Stimulated activated CD8-positive, alpha-beta memory T cell treated with anti-CD3 and anti-CD28 coated beads, Interleukin-15, amount 100 ng/mL, for 24 hours (primary cell): Measurements from ENCODE around the gene FRRS1.
"Not testable (repeated sequence)": the region's sequence is repeated elsewhere in the genome, so short reads cannot be mapped to it uniquely, and the experiment has no call there.

Experiments used
- DNase-seq: peaks from one replicate; pipeline ENCODE4 v3.0.0-alpha.2; 2020; ENCODE audit warnings: low read depth

Gene FRRS1, protein sequence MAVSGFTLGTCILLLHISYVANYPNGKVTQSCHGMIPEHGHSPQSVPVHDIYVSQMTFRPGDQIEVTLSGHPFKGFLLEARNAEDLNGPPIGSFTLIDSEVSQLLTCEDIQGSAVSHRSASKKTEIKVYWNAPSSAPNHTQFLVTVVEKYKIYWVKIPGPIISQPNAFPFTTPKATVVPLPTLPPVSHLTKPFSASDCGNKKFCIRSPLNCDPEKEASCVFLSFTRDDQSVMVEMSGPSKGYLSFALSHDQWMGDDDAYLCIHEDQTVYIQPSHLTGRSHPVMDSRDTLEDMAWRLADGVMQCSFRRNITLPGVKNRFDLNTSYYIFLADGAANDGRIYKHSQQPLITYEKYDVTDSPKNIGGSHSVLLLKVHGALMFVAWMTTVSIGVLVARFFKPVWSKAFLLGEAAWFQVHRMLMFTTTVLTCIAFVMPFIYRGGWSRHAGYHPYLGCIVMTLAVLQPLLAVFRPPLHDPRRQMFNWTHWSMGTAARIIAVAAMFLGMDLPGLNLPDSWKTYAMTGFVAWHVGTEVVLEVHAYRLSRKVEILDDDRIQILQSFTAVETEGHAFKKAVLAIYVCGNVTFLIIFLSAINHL

DNA sequence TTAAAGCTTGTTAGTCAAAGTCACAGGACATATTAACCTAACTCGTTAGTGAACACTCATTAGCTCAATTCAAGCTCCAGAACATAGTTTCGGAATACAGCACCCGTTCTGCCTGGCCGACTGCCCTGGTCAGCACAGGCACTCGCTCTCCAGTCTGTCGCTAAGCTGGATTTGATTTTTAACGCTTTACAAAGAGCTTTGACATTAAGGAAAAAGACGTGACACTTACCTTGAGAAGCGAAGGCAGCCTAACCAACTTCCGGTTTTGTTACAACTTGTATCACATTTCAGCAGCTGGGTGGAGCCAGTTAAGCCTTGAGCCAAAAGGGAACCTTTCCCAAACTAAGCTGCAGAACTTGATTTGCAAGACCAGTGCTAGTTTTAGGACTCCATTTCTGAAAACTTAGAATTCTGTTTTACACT, at the start of gene FRRS1:
FRRS1 (minus strand) TSS at position 258 of the 423 bp plus-strand sequence. CDS start 17,867 bp downstream, outside the sequence.
- DNase-seq, result no peak

DNA sequence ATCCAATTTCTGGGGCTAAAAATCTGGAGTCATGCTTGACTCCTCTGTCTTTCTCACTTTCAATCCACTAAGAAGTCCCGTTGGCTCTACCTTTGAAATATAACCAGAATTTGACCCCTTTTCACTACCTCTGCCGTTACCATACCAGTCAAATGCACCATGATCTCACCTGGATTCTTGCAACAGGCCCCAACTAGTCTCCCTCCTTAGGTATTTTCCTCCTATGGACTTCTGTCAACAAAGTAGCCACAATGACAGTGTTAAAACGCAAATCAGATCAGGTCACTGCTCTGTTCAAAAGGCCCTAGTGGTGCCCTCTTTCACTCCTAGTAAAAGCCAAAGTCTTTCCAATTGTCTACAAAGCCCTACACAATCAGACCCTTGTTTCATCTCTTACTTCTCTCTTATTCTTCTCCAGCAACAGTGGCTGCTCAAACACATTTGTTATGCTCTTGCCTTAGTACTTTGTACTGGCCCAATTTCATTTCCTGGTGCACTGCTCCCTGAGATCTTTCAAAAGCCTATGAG, 48.0 kb upstream of the FRRS1 start:
- no peak for DNase-seq

DNA sequence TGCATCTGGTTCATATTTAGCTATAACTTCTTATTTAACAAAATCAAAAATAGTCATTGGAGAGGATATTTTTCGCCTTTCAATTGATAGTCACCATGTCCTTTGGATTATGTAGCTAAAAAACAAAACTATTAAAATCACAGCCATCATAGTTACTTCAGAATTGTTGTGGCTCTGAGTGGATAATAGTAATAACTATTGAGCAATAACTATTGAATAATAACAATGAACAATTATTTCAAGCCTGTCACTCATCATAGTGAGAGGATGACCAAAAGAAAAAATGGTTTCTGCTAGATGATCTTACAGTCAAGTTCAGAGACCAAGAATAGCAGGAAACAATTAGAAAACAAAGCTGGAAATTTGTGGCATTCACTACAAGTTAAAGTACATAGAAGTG, 45.3 kb upstream of the FRRS1 start:
- no peak for DNase-seq

DNA sequence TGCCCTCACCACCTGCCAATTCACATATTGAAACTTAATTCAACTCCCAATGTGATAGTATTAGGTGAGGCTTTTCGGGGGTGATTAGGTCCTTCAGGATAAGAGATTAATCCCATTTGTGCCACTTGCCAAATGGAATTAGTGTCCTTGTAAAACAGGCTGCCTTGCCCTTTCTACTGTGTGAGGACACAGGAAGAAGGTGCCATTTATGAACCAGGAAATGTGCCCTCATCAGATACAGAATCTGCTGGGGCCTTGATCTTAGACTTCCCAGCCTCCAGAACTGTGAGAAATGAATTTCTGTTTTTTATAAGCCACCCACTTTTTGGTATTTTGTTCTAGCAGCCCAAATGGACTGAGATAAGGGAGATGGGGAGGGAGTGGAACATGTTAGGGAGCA, 44.6 kb upstream of the FRRS1 start:
- DNase-seq, result no peak

DNA sequence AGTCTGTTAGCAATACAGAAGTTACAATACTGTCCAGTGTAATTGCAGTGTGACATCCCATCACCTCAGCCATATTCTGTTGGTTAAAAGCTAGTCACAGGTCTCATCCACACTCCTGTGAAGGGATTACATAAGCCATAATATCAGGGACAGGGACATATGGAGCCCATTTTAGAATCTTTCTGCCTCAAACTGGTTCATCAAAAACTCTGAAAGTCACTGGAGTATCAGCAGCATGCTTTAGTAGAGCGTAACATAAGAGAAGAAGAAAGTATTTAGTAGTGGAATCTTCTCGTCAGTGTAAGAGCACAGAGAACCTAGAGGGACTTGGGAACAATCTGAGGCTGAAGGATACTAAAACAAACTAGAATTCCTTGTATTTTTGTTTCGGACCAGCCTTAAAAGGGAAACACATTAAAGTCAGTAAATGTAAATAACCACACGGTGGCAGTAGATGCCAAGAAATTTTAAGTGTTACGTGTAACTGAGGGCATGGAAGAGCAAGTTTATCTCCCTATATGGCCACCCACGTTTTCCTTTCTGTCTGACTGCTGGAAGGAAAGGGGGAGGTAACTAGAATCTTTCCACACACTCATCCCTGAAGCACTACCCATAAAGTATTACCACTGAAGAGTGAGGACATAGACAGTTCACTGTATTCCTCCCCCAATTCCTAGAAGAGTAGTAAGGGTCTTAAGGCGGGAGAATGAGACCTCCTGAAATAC, 42.1 kb upstream of the FRRS1 start:
- DNase-seq, result no peak

DNA sequence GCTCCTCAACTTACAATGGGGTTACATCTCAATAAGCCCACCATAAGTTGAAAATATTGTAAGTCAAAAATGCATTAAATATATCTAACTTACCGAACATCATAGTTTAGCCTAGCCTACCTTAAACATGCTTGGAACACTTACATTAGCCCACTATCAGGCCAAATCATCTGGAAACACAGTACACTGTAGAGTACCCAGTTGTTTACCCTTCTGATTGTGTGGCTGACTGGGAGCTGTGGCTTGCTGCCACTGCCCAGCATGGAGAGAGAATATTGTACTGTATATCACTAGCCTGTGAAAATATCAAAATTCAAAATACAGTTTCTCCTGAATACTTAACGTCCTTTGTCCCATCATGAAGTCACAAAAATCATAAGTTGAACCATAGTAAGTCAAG, 40.4 kb upstream of the FRRS1 start:
- DNase-seq, result no peak

DNA sequence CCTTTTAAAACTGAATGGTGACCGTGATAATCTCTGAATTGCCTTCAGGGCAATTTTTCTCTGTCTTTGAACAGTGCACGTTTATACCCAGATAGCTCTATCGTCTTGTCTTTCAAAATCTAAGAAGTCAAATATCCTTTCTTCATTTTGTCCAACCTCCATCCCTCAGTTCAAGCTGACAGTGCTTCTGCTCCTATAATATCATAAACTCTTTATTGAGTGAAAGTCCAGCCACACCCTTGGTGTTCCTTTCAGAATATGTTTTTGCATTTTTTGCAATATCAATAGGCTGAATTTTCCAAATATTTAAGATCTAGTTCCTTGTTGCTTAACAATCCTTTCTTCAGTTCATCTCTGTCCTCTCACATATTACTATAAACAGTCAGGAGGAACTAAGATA, 35.1 kb upstream of the FRRS1 start:
- DNase-seq, result no peak

DNA sequence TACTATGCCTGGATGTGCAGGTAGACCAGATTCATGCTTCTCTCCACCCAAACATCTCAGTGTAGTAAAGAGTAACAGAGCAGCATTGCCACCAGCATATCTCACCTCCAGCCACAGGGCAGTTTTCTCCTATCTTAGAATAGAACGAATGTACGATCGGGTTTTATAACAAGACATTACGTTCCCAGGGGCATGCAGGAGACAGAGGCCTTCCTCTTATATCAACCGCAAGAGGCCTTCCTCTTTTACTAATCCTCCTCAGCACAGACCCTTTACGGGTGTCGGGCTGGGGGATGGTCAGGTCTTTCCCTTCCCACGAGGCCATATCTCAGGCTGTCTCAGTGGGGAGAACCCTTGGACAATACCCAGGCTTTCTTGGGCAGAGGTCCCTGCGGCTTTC, 27.4 kb upstream of the FRRS1 start:
- not testable (repeated sequence) for DNase-seq

DNA sequence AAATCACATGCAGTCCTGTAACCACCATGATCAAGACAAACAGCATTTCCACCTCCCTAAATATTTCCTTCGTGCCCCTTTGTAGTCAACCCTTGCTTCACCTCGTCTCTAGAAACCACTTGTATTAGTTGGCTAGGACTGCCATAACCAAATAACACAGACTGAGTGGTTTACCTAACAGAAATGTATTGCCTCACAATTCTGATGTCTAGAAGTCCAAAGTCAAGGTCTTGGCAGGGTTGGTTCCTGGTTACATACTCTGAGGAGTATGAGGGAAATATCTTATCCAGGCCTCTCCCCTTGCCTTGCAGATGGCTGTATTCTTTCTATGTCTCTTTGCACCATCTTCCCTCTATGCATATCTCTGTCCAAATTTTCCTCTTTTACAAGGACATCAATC, 23.3 kb upstream of the FRRS1 start:
- no peak for DNase-seq

DNA sequence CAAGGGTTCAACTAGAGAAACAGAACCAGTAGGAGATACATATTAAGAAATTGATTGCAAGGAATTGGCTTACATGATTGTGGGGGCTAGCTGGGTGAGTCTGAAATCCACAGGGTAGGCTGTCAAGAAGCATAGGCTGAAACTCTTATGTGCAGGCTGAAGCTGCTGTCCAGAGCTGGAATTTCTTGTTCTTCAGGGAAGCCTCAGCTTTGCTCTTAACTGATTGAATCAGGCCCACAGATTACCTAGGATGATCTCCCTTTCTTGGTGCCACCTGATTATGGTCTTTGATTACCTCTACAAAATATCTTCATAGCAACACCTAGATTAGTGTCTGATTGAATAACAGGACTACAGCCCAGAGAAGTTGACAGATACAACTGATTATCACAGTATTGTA, 22.5 kb upstream of the FRRS1 start:
- no peak for DNase-seq

DNA sequence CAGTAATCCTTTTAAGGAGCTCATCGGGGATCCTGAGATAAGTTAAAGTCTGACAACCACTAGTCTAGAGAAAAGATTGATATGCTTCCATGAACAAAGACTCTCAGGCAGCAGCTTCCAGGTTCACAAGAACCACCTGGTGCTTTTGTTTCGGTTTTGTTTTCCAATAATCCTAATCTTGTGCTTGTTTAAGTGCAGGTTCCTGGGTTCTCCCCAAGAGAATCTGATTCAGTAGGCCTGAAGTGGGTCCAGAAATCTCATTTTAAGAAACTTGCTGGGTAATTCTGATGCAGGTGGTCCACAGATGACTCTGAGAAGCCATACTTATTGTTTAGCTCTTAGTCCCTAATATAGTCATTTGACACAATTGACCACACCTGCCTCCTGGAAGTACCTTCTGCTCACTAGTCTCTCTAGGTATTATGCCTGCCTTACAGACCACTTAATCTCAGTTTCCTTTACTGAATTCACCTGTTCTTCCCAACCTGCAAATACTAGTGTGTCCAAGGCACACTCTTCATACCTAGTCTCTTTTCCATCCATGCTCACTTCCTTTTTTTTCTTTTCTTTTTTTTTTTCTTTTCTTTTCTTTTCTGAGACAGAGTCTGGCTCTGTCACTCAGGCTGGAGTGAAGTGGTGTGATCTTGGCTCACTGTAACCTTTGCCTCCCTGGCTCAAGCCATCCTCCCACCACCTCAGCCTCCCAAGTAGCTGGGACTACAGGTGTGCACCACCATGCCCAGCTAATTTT, 20.5 kb upstream of the FRRS1 start:
- DNase-seq, result no peak

DNA sequence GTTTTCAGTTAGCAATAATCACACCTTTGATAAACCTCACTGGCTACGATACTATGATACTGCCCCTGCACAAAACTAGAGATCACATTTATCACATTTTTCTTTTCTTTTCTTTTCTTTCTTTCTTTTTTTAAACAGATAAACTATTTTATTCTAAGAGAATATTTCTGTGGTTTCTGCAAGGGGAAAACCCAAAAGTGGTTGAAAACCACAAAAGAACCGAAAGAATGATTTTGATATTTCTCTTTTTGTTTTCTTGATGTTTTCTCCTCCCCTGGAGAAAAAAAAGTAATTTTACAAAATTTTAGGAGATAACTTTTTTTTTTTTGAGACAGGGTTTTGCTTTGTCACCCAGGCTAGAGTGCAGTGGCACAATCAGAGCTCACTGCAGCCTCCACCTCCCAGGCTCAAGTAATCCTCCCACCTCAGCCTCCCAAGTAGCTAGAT, 18.4 kb upstream of the FRRS1 start:
- DNase-seq, result no peak

DNA sequence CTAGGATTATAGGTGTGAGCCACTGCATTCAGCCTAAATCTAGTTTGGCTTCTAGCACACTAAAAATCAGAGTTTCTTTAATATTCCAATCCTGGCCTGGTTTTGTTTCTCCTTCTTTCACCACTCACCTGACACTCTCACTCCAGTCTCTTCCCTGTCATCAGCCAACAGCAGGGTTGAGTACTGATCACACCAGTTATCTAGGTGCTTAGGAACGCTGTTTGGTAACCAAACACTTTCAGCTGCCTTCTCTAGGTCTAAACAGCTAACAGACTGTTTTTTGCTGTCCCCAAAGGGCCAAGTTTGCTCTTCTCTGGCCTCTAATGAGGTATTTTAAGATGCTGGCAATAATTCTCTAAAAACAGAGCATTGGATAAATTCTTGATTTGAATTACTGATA, 17.7 kb upstream of the FRRS1 start:
- DNase-seq, result no peak

DNA sequence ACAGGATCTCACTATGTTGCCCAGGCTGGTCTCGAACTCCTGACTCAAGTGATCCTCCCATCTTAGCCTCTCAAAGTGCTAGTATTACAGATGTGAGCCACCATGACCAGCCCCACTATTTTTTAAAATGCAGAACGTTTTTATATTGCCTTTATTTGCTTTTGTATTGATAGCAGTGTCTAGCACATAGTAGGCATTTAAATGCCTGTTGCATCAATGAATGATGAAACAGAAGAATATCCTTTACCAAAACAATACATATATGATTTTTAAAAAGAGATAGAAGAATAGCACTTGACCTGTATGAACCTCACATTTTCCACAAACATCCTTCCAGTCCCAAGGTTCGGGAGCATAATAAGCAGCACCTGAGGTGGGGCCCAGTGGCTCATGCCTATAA, 16.5 kb upstream of the FRRS1 start:
- DNase-seq, result no peak

DNA sequence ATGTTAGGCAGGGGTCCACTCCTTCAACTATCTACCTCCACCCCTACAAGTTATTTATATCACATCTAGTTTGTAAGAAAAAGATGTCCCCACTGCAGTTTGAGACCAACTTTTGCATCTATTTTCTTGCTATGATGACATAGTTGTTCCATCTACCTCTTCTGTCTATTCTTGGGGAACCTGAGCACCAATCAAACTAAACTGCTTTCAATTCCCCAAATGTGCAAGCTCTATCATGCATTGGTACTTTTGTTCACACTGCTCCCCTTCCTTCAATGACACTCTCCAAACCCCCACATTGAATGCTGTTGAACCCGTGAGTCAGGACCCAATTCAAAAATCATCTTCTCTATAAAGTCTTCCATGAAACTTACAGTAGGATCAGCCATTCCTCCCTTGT, 16.0 kb upstream of the FRRS1 start:
- DNase-seq, result no peak

DNA sequence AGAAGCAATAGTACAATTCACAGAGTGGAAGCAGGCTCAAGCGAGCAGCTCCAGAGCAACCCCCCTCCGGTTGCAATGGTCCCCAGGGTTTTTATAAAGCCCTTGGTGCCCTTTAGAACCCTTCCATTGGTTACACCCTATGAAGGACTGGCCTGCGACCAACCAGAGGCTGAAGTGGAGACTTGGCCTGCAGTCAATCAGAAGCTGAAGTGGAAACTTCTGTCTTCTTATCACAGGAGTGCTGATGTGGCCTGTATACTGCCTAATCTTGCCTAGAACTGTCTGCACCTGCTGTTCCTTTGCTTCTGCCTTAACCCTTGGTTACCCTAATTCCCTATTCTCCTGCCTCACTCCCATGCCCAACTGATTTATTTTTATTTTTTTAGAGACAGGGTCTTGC, 15.4 kb upstream of the FRRS1 start:
- DNase-seq, result no peak

DNA sequence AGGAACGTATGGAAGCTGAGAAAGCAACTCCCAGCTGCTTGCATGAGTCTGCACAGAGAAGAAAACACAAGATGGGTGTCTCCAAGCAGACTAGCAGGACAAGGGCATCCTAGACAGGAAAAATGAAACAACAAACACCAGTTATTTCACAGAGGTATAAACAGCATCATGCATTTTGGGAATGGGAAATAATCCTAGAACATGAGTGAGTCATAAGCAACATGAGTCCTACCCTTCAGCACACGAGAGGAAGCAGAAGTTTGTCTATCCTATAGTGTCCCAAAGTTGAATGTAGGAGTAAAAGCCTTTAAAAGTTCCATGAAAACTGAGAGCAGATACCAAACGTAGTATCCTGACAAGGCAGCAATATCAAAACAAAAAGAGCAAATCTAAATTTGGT, 11.3 kb upstream of the FRRS1 start:
- DNase-seq, result no peak

DNA sequence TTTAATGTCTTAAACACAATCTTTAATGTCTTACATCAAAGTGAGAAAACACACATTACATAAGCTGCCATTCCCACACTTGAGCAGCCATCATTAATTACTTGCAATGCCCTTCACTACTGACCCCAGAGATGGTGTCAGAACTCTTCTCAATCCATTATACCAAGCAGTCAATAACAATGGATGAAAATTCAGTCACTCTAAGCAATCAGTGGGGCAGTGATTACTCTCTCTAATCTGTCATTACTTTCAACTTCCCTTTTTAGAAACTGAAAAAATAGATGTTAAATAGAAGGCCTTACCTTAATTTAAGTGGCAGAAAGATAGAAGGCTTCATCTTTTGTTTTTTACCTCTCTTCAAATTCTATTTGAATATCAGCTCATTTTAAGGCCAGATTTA, 9.7 kb upstream of the FRRS1 start:
- DNase-seq, result no peak

DNA sequence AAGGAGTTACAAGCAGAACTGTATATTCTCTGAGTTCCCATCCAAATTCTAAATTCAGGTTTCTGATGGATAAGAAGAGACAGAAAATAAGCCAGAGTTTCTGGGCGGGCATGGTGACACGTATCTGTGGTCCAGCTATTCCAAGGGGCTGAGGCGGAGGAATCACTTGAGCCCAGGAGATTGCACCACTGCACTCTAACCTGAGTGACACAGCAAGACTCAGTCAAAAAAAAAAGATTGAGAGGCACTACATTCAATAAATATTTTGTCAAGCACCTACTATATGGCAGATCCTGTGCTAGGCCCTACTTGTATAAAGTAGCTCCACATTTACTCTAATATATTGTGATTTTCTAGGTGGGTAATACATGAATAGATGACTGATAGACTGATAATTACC, 6.4 kb upstream of the FRRS1 start:
- no peak for DNase-seq

DNA sequence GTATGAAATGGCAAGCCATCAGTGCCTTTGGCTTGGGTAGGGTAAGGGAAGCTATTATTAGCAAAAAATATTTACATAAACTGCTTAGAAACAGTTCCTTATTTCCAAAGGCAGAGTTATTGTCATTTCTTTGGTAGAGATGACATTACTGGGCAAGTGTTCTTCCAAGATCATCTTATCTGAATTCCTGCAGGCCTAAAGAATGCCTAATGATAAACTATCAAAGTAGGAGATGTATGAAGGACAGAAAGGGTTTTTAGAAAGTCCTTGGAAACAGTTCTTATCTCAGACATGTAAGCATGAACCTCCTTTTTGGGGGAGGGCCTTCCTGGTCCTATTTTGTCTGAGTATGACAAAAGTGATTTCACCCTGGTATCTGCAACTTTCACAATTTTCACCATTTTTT, 5.1 kb upstream of the FRRS1 start:
- no peak for DNase-seq

DNA sequence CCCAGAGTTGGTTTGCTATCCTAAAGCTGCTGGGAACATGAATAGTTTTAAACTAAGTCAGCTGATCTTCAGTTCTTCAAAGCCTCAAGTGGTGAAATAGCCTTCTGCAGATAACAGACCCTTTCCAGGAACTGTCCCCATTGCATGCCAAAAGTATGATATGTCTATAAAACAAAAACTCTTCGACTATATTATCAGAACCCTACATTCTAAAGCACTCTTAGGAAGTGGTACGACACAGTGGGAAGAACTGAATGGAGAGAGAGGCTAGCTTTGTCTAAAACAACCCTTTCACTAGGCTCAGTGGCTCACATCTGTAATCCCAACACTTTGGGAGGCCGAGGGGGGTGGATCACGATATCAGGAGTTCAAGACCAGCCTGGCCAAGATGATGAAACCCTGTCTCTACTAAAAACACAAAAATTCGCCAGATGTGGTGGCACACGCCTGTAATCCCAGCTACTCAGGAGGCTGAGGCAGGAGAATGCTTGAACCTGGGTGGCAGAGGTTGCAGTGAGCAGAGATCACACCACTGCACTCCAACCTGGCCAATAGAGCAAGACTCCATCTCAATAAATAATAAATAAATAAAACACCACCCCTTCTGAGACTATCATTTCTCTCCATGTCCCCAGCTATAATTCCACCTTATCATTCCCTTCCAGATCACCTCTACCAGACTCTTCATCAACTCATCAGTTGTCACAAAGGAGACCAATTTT, 2.2 kb upstream of the FRRS1 start:
- no peak for DNase-seq

DNA sequence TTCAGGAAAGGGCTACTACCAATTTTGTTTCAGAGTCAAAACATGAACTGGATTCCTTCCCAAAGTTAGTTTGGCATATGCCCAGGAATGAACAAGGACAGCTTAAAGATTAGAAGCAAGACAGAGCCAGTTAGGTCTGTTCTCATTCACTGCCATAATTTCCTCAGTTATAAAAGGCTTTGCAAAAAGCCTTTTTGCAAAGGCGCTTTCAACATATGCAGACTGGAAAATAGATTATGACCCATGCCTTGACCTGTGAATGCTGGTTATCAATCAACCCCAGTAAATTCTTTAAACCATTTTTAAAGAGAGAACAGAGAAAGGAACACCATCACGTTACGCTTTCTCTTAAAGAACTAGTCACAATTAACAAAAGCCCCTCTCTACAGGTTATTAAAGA, 1.7 kb upstream of the FRRS1 start:
- DNase-seq, result no peak
